Measurements from ENCODE around the gene ARHGAP31. TPM values are rescaled to one million over a fixed set of nuclear protein-coding genes. Genes with fewer than 3 reads are reported as not detected.

ARHGAP31 gene
- total and polyA plus RNA-seq, 9 donors = 6.3 to 41.4 (median 21.3) TPM

GRCh38 chr3:119347036-119347435 is 52.9 kb downstream of the ARHGAP31 start:
- Histone ChIP-seq H3K4me3 (no peak overlapping the region), H3K4me1 (ENCODE audit: insufficient read depth) (peaks cover 4% of the 10 kb centered on the region), H3K36me3 (no peaks in the 10 kb centered on the region), H3K27ac (no peak overlapping the region), H3K9me3 (no peaks in the 10 kb centered on the region), H3K27me3 (no peaks in the 10 kb centered on the region)
- no peak for DNase-seq
- intact Hi-C loops (cut with DNase I) = no loop called here
- no peak for TF ChIP-seq EP300 (IDR thresholded peaks at IDR 0.05)
- no peak for TF ChIP-seq CTCF (IDR thresholded peaks at IDR 0.05)
- no peak for TF ChIP-seq POLR2A (IDR thresholded peaks at IDR 0.05)
- WGBS, 3 donors = 88 to 94% (median 90%) methylated on average over 3 of the region's 3 CpGs

- 17 to 43% (median 29%) methylated on average over 4 of the region's 4 CpGs for WGBS, 3 donors
- Histone ChIP-seq H3K9me3 (no peaks in the 10 kb centered on the region), H3K36me3 (no peaks in the 10 kb centered on the region), H3K27me3 (no peaks in the 10 kb centered on the region), H3K4me3 (no peak overlapping the region), H3K27ac (peak overlapping the region in 1 of 2 donors; percentile 7), H3K4me1 (ENCODE audit: insufficient read depth) (peaks cover 9% of the 10 kb centered on the region)
- DNase-seq = no peak
- intact Hi-C loops (cut with DNase I) = loop anchor here in 1 of 4 donors (5.0 kb wide), 1 partner anchor 72 kb away; no protein-coding TSS in a partner anchor
- TF ChIP-seq POLR2A (IDR thresholded peaks at IDR 0.05) (no peak), CTCF (IDR thresholded peaks at IDR 0.05) (no peak), EP300 (IDR thresholded peaks at IDR 0.05) (no peak)
Measured at GRCh38 chr3:119349354-119350041, 55.3 kb downstream of the ARHGAP31 start.

- intact Hi-C loops (cut with DNase I) = loop anchor here in 1 of 4 donors (5.0 kb wide), 1 partner anchor 73 kb away; no protein-coding TSS in a partner anchor
- peaks cover 9% of the 10 kb centered on the region for H3K4me1 ChIP-seq (ENCODE audit: insufficient read depth)
- 41 to 51% (median 49%) methylated on average over 10 of the region's 10 CpGs for WGBS, 3 donors
- TF ChIP-seq EP300 (IDR thresholded peaks at IDR 0.05) (no peak), POLR2A (IDR thresholded peaks at IDR 0.05) (no peak), CTCF (IDR thresholded peaks at IDR 0.05) (no peak)
- no peak overlapping the region for H3K4me3 ChIP-seq
- peak overlapping the region in 1 of 2 donors; percentile 7 for H3K27ac ChIP-seq
- H3K27me3 ChIP-seq = no peaks in the 10 kb centered on the region
- DNase-seq = peak in 1 of 5 donors; percentile 31
- no peaks in the 10 kb centered on the region for H3K36me3 ChIP-seq
- H3K9me3 ChIP-seq = no peaks in the 10 kb centered on the region
Measured at GRCh38 chr3:119350114-119350513, 55.9 kb downstream of the ARHGAP31 start.

- Histone ChIP-seq H3K4me3 (no peak overlapping the region), H3K27me3 (no peaks in the 10 kb centered on the region), H3K4me1 (ENCODE audit: insufficient read depth) (peaks cover 9% of the 10 kb centered on the region), H3K36me3 (no peaks in the 10 kb centered on the region), H3K27ac (no peak overlapping the region), H3K9me3 (no peaks in the 10 kb centered on the region)
- TF ChIP-seq POLR2A (IDR thresholded peaks at IDR 0.05) (no peak), CTCF (IDR thresholded peaks at IDR 0.05) (no peak), EP300 (IDR thresholded peaks at IDR 0.05) (no peak)
- WGBS, 3 donors = 81 to 94% (median 87%) methylated on average over 3 of the region's 3 CpGs
- intact Hi-C loops (cut with DNase I) = loop anchor here in 1 of 4 donors (5.0 kb wide), 1 partner anchor 74 kb away; no protein-coding TSS in a partner anchor
- no peak for DNase-seq
Measured at GRCh38 chr3:119351581-119351980, 57.4 kb downstream of the ARHGAP31 start.
